Neural cell (in vitro differentiated cells): ENCODE data around the gene PDCD4. TPM values are rescaled to one million over a fixed set of nuclear protein-coding genes. Genes with fewer than 3 reads are reported as not detected.

Experiments
- H2AFZ ChIP-seq: fragments of 200-600, 300-800 bp; sonication (generic), shearing (Covaris generic); 2 replicates; pipeline ENCODE4 v1.6.0; 2014; ENCODE audit warnings: low read depth, mild to moderate bottlenecking, antibody characterized with exemption, low read length, moderate library complexity
- H3F3A ChIP-seq: fragments of 200-600 bp; shearing (Covaris generic); 2 replicates; pipeline ENCODE4 v1.6.1; 2016; ENCODE audit warnings: mild to moderate bottlenecking, moderate library complexity, mixed read lengths, antibody characterized with exemption, low read length; ENCODE audit not compliant: insufficient read depth, poor library complexity, severe bottlenecking
- H3K27ac ChIP-seq: fragments of 200-600, 300-800 bp; sonication (generic), shearing (Covaris generic); 2 replicates; pipeline ENCODE4 v1.5.1; 2014; ENCODE audit warnings: mild to moderate bottlenecking, low read length, moderate library complexity
- H3K27me3 ChIP-seq: fragments of 300-800, 200-600 bp; sonication (generic), shearing (Covaris generic); 2 replicates; pipeline ENCODE4 v1.6.0; 2014; ENCODE audit warnings: mild to moderate bottlenecking, low read depth, low read length, moderate library complexity; ENCODE audit not compliant: insufficient read depth
- H3K36me3 ChIP-seq: fragments of 300-800, 200-600 bp; sonication (generic), shearing (Covaris generic); 2 replicates; pipeline ENCODE4 v1.5.1; 2014; ENCODE audit warnings: mild to moderate bottlenecking, antibody characterized with exemption, low read length, moderate library complexity; ENCODE audit not compliant: insufficient read depth
- H3K4me2 ChIP-seq: fragments of 300-800, 200-600 bp; sonication (generic), shearing (Covaris generic); 2 replicates; pipeline ENCODE4 v1.6.0; 2014; ENCODE audit warnings: mild to moderate bottlenecking, low read length
- H3K4me3 ChIP-seq: fragments of 300-800, 200-600 bp; sonication (generic), shearing (Covaris generic); 2 replicates; pipeline ENCODE4 v1.5.1; 2014; ENCODE audit warnings: mild to moderate bottlenecking, low read length, moderate library complexity
- H3K79me2 ChIP-seq: fragments of 200-600 bp; shearing (Covaris generic); replicated peaks from 2 replicates; pipeline ENCODE4 v1.6.0; 2014; ENCODE audit warnings: mild to moderate bottlenecking, low read length, moderate library complexity; ENCODE audit not compliant: insufficient read depth
- H3K9ac ChIP-seq: fragments of 300-800, 200-600 bp; sonication (generic), shearing (Covaris generic); 2 replicates; pipeline ENCODE4 v1.6.1; 2016; ENCODE audit warnings: mild to moderate bottlenecking, low read length, mixed read lengths
- H3K9me2 ChIP-seq: fragments of 200-600 bp; shearing (Covaris generic); 2 replicates; pipeline ENCODE4 v1.6.1; 2016; ENCODE audit warnings: mild to moderate bottlenecking, low read length, mixed read lengths; ENCODE audit not compliant: insufficient read depth
- H3K9me3 ChIP-seq: fragments of 200-600, 300-800 bp; sonication (generic), shearing (Covaris generic); 2 replicates; pipeline ENCODE4 v1.6.1; 2016; ENCODE audit warnings: mild to moderate bottlenecking, mixed run types, low read length, moderate library complexity, mixed read lengths
- H4K20me1 ChIP-seq: fragments of 200-600 bp; shearing (Covaris generic); 2 replicates; pipeline ENCODE4 v1.6.1; 2016; ENCODE audit warnings: mild to moderate bottlenecking, mixed run types; ENCODE audit not compliant: insufficient read depth
- CTCF ChIP-seq: fragments of 450-650 bp; IDR thresholded peaks from 2 replicates; pipeline ENCODE4 v1.5.1; 2014; ENCODE audit warnings: antibody characterized with exemption, mild to moderate bottlenecking, moderate library complexity; ENCODE audit not compliant: poor library complexity, severe bottlenecking
- EP300 ChIP-seq: fragments of 450-650 bp; conservative IDR thresholded peaks from 2 replicates; pipeline ENCODE4 v1.6.1; 2014; ENCODE audit warnings: antibody characterized with exemption, mild to moderate bottlenecking, moderate library complexity; ENCODE audit not compliant: poor library complexity, severe bottlenecking
- EZH2 ChIP-seq: fragments of 200-600, 300-800 bp; shearing (Covaris generic), sonication (generic); IDR thresholded peaks from 2 replicates; pipeline ENCODE4 v1.6.1; 2014; ENCODE audit warnings: antibody characterized with exemption, low read length, borderline replicate concordance, mild to moderate bottlenecking; ENCODE audit not compliant: insufficient read depth, poor library complexity, severe bottlenecking
- MXI1 ChIP-seq: fragments of 450-650 bp; conservative IDR thresholded peaks from 2 replicates; pipeline ENCODE4 v1.6.1; 2014; ENCODE audit warnings: antibody characterized with exemption, mild to moderate bottlenecking; ENCODE audit not compliant: poor library complexity, severe bottlenecking
- POLR2AphosphoS5 ChIP-seq: IDR thresholded peaks from 2 replicates; pipeline ENCODE4 v1.6.1; 2012
- RAD21 ChIP-seq: fragments of 450-650 bp; conservative IDR thresholded peaks from 2 replicates; pipeline ENCODE4 v1.6.1; 2014; ENCODE audit warnings: antibody characterized with exemption, mild to moderate bottlenecking, moderate library complexity
- REST ChIP-seq: IDR thresholded peaks from 2 replicates; pipeline ENCODE4 v1.6.1; 2012; ENCODE audit warnings: borderline replicate concordance
- SMC3 ChIP-seq: fragments of 450-650 bp; conservative IDR thresholded peaks from 2 replicates; pipeline ENCODE4 v1.6.1; 2014; ENCODE audit warnings: antibody characterized with exemption, mild to moderate bottlenecking, moderate library complexity; ENCODE audit not compliant: poor library complexity
- TAF1 ChIP-seq: IDR thresholded peaks from 2 replicates; pipeline ENCODE4 v1.6.1; 2012; ENCODE audit warnings: low read depth
- polyA plus RNA-seq: library from polyadenylated mRNA; depleted of rRNA; stranded (reverse); fragments of >200 nt; gene quantifications from 2 replicates; pipeline ENCODE4 v1.2.3, GENCODE V29; 2014

The PDCD4 gene
- polyA plus RNA-seq, 1 donor from 2014 or later, result 83.5 TPM

- Histone ChIP-seq H3K27ac (no peak overlapping the region), H4K20me1 (no peaks in the 10 kb centered on the region), H3K9me3 (no peaks in the 10 kb centered on the region), H3K9ac (no peak overlapping the region), H2AFZ (no peak overlapping the region), H3K9me2 (no peaks in the 10 kb centered on the region), H3K27me3 (no peaks in the 10 kb centered on the region), H3K4me3 (no peak overlapping the region), H3K4me2 (no peak overlapping the region), H3F3A (no peaks in the 10 kb centered on the region), H3K79me2 (no peaks in the 10 kb centered on the region), H3K36me3 (no peaks in the 10 kb centered on the region)
- no peak for TF ChIP-seq TAF1
- no peak for TF ChIP-seq EZH2
- TF ChIP-seq MXI1, result no peak
These were observed 19.4 kb upstream of the PDCD4 start for GRCh38 chr10:110852255-110852896.

- H3K9me2 ChIP-seq, result no peaks in the 10 kb centered on the region
- no peaks in the 10 kb centered on the region for H3K36me3 ChIP-seq
- no peaks in the 10 kb centered on the region for H3K27me3 ChIP-seq
- no peak overlapping the region for H3K4me2 ChIP-seq
- no peaks in the 10 kb centered on the region for H3F3A ChIP-seq
- no peak overlapping the region for H3K4me3 ChIP-seq
- no peak overlapping the region for H2AFZ ChIP-seq
- no peaks in the 10 kb centered on the region for H3K9me3 ChIP-seq
- no peaks in the 10 kb centered on the region for H3K79me2 ChIP-seq
- no peaks in the 10 kb centered on the region for H4K20me1 ChIP-seq
- H3K27ac ChIP-seq, result no peak overlapping the region
- no peak overlapping the region for H3K9ac ChIP-seq
- TF ChIP-seq EZH2, result no peak
- no peak for TF ChIP-seq REST
- TF ChIP-seq CTCF, result no peak
- no peak for TF ChIP-seq SMC3
- TF ChIP-seq POLR2AphosphoS5, result no peak
- TF ChIP-seq MXI1, result no peak
- no peak for TF ChIP-seq RAD21
- TF ChIP-seq TAF1, result no peak
- TF ChIP-seq EP300, result no peak
These were observed 18.8 kb upstream of the PDCD4 start for GRCh38 chr10:110852947-110853346.
